ENCODE measurements around the gene SPATA6L.
"Not testable (repeated sequence)": the region's sequence is repeated elsewhere in the genome, so short reads cannot be mapped to it uniquely, and the experiment has no call there.

SPATA6L gene

DNA sequence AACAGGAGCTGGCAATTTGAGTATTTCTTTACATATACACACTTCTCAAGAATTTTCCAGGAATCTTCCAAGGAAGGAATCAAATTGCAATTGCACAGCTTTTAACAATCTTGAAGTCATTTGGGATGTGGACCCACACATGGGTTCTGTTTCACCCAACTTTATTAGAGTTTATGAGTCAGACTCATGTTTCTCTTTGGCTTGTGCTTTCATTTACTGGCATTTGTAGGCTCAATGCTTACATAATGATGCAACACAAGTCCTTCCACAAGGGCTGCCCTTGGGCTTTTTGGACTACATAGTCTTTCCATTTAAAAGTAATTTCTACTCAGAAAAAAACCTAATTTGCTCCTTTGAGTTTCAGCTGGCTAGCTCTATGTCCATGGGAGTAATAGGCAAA, 8.5 kb upstream of the SPATA6L start:
- no peak for DNase-seq

DNA sequence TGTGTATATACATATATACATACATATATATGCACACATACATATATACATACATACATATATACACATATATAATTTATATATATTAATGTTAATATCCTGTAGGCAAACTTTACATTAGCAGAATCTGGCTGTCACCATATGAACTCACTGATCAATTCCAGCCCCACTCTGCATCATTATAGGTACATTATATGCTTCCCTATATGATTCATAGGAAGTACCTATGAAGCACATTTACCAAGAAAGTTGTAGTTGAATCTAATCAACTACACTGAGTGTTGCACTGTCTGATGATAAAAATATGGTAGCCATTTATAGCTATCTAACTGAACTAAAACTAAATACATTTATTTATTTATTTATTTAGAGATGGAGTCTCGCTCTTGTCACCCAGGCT, 5.5 kb upstream of the SPATA6L start:
- no peak for DNase-seq

GRCh38 chr9:4670591-4670990, 4.3 kb upstream of the SPATA6L start:
- DNase-seq = no peak

- no peak for DNase-seq
Measured at GRCh38 chr9:4669890-4670289, 3.6 kb upstream of the SPATA6L start.

DNA sequence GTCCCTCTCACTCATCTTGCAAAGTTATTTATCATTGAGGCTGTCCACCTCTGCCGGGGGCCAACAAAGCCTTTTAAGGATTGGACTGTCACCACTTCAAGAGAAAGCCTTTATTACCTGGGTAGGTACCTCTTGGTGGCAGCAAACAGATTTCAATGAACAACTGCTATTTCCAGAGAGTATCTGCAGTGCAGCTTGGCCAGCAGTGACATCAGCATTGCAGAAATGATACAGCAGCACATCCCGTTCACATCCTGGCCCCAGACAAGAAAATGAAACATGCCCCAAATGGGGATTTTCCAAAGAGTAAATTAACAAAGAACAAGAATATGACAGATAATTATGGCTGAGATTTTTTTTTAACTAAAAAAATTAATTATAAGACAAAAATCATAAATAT, 2.3 kb upstream of the SPATA6L start:
- DNase-seq = no peak

- no peak for DNase-seq
Measured at GRCh38 chr9:4667681-4668080, 1.4 kb upstream of the SPATA6L start.

GRCh38 chr9:4665357-4665756, 923 bp downstream of the SPATA6L start:
- DNase-seq = no peak

DNA sequence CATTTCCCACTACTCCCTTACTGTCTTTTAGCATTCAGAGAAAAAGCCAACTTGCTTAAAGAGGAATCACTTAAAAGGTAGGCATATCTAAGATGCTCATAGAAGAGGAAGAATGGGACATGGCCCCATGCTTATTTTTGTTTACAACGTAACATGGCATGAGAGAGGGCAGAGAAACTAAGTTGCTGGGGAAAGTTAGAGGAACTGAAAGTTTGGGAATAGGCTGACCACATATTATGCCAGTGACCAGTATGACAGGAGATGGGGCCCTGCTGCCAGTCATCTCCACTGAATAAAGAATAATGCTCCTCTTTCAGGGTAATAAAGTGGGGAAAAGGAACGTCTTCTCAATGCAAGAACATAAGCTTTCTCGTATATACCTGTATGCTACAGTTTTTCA, 2.3 kb downstream of the SPATA6L start:
- DNase-seq = no peak

- peak in 1 of 5 experiments; percentile 34 for DNase-seq
Measured at GRCh38 chr9:4662989-4663792, 3.1 kb downstream of the SPATA6L start.

GRCh38 chr9:4662108-4662988, 3.9 kb downstream of the SPATA6L start, which contains the start of gene PLPP6:
PLPP6 (plus strand) TSS chr9:4662294; CDS start chr9:4662376, 82 bp downstream.
- DNase-seq = peak; percentile 58 to 73 (median 72)

DNA sequence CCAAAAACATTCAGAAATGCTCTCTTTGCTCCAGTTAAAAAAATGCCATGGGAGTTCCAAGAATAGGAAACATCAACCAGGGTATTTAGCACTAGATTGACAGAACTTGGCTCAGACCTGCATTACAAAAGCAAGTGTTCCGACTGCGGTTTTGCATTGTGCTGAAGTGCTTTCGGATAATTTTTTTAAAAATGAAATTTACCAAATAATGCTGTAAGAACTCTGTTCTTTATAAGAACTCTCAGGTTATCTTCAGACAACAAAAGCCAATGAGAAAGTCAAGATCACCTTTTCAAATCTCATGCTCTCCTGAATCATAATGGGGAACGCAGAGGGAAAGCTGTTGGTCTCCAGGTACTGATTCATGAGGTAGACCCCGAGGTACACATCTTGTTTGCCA, 4.7 kb downstream of the SPATA6L start:
- DNase-seq = no peak

GRCh38 chr9:4661165-4661564, 5.1 kb downstream of the SPATA6L start:
- no peak for DNase-seq

DNA sequence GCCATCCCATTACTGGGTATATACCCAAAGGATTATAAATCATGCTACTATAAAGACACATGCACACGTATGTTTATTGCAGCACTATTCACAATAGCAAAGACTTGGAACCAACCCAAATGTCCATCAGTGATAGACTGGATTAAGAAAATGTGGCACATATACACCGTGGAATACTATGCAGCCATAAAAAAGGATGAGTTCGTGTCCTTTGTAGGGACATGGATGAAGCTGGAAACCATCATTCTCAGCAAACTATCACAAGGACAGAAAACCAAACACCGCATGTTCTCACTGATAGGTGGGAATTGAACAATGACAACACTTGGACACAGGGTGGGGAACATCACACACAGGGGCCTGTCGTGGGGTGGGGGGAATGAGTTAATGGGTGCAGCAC, 5.6 kb downstream of the SPATA6L start:
- not testable (repeated sequence) for DNase-seq

- DNase-seq = no peak
Measured at GRCh38 chr9:4657426-4658159, 8.7 kb downstream of the SPATA6L start.

- DNase-seq = no peak
Measured at GRCh38 chr9:4656621-4657020, 9.7 kb downstream of the SPATA6L start.

GRCh38 chr9:4656196-4656595, 10.1 kb downstream of the SPATA6L start:
- DNase-seq = not testable (repeated sequence)

- no peak for DNase-seq
Measured at GRCh38 chr9:4654538-4654937, 11.7 kb downstream of the SPATA6L start.

GRCh38 chr9:4654084-4654483, 12.2 kb downstream of the SPATA6L start:
- peak in 1 of 5 experiments; percentile 41 for DNase-seq

DNA sequence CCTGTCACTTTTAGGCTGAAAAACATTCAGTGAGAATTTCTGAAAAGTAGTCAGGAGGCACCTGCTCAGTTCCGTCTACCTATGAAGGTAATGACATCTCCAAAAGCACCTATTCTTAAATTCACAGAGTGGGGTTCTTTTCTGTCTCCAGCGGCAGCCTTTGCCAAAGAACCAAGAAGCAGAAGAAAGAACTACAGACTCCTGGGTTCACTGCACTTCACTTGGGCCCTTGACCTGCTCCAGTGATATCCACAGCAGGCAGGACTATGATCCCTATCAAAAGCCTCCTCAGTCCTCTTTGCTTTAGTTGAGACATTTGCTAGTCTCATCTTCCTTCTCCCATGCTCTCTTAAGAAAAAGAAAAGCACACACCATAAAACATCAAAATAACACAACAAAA, 23.9 kb downstream of the SPATA6L start:
- no peak for DNase-seq

DNA sequence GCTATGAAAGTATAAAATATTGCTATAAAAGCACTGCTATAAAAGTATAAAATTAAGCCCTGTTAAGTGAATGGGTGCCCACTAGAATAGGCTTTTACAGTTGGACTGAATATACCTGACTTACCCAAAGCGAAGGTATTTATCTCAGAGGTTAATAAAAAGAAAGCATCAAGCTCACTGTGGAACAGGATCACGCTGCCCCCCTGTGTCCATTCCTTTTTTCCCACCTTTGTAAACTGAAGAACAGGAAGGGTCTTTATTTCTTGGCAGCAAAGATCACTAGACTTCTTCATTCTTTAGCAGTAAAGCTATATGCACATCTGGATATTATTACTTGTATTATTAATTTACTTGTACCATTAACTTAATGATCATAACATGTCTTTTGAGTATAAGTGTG, 26.3 kb downstream of the SPATA6L start:
- DNase-seq = peak in 2 of 5 experiments; percentile 14 to 43

DNA sequence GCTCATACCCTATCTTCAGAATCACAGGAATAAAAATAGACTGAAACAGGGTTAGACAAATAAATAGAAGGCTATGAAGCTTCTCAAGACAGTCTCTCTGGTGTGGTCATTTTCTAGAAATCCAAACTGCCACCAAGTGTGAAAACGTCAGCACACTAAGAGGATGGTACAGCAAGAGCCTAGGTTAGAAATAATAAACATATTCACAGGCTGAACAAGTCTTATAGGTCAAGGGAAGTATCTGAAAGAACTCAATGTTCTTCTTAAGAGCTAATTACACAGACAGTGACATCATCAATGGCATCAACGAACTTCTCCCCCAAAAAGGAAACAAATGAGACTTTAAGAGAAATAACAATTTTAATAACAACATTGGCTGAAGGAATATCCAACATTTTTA, 26.9 kb downstream of the SPATA6L start:
- DNase-seq = no peak

DNA sequence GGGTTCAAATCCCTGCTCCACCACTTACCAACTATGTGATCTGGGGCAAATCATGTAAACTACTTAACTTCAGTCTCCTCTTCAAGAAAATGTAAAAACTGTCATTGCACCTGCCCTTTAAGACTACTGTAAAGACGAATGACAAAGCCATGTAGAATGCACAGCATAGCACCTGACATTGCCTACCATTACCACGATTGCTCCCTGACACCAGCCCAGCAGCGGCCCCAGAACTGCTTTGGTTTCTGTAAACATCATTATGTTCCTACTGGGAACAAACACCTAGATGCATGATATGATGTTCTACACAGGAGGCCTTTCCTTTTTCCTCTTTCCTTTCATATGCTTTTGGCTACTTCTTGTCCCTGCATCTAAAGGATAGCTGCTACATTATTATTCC, 27.3 kb downstream of the SPATA6L start:
- DNase-seq = no peak

DNA sequence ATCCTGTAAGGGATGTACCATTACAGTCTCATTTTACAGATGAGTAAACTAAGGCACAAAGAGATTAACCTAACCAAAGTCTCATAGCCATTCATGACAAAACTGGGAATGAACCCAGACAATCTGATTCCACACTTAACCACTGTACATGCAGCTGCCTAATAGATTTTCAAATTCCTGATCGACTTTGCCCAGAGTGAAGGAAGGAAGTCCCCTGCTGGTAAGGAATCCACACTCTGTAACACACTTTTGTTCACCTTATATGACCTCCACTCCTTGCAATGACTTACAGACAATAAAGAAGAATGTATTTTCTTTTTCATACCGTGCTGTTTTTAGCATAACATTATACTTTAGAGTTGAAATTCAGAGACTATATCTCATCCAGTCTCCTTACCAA, 35.4 kb downstream of the SPATA6L start:
- no peak for DNase-seq
